CD4-positive, alpha-beta T cell treated with Interleukin-2 at 100 ng/mL for 4 hours (primary cell): ENCODE data around the gene ATAT1.
"Not testable (repeated sequence)": the region's sequence is repeated elsewhere in the genome, so short reads cannot be mapped to it uniquely, and the experiment has no call there.

Experiments
- DNase-seq: peaks from one replicate; pipeline ENCODE4 v3.0.0-alpha.2; 2020; ENCODE audit warnings: low spot score

Gene ATAT1

GRCh38 chr6:30651143-30651542 is 24.5 kb downstream of the ATAT1 start:
- no peak for DNase-seq

- no peak for DNase-seq
Observed at GRCh38 chr6:30654798-30655742, 28.4 kb downstream of the ATAT1 start.

- no peak for DNase-seq
Observed at GRCh38 chr6:30655743-30656094, 29.0 kb downstream of the ATAT1 start.

GRCh38 chr6:30656513-30656912 is 29.8 kb downstream of the ATAT1 start:
- no peak for DNase-seq

GRCh38 chr6:30657454-30657853 is 30.8 kb downstream of the ATAT1 start:
- DNase-seq: no peak

GRCh38 chr6:30657922-30658321 is 31.2 kb downstream of the ATAT1 start:
- not testable (repeated sequence) for DNase-seq

GRCh38 chr6:30664994-30665767 is 38.5 kb downstream of the ATAT1 start:
- DNase-seq: no peak

GRCh38 chr6:30666300-30666699 is 39.6 kb downstream of the ATAT1 start:
- not testable (repeated sequence) for DNase-seq

GRCh38 chr6:30670760-30671527 is 44.3 kb downstream of the ATAT1 start:
- DNase-seq: no peak

- DNase-seq: peak; percentile 97
Observed at GRCh38 chr6:30672445-30673253, 46.0 kb downstream of the ATAT1 start, which contains the start of gene DHX16. Gene DHX16 (minus strand): TSS chr6:30673006. CDS start chr6:30672841, 165 bp downstream.

- DNase-seq: no peak
Observed at GRCh38 chr6:30676660-30677285, 50.1 kb downstream of the ATAT1 start.

GRCh38 chr6:30678964-30679726 is 52.5 kb downstream of the ATAT1 start:
- peak; percentile 92 for DNase-seq

GRCh38 chr6:30679765-30680535 is 53.3 kb downstream of the ATAT1 start:
- no peak for DNase-seq

- DNase-seq: no peak
Observed at GRCh38 chr6:30681766-30682142, 55.1 kb downstream of the ATAT1 start.

GRCh38 chr6:30682143-30683117 is 55.8 kb downstream of the ATAT1 start:
- peak; percentile 95 for DNase-seq

GRCh38 chr6:30683183-30683979 is 56.7 kb downstream of the ATAT1 start:
- DNase-seq: no peak

GRCh38 chr6:30683980-30684338 is 57.3 kb downstream of the ATAT1 start:
- no peak for DNase-seq
